PFSK-1 (cell line): ENCODE data around the gene EMC8.

Experiments
- FOXP2 ChIP-seq: optimal IDR thresholded peaks from 2 replicates; pipeline ENCODE3; 2011; ENCODE audit warnings: borderline replicate concordance, control low read depth, inconsistent platforms; ENCODE audit not compliant: insufficient read depth; ENCODE audit errors: extremely low read length, extremely low read depth
- POLR2AphosphoS5 ChIP-seq: IDR thresholded peaks from 2 replicates; pipeline ENCODE4 v1.6.1; 2012; ENCODE audit warnings: low read depth, mild to moderate bottlenecking, control low read depth, low read length, moderate library complexity
- REST ChIP-seq, 2 experiments: IDR thresholded peaks; 2 replicates each; pipeline versions ENCODE4 v1.6.1 to v1.8.0; 2011 to 2012; ENCODE audit warnings: low read depth in 2 of 2, low read length in 2 of 2, control low read depth in 1 of 2, inconsistent platforms in 1 of 2, mild to moderate bottlenecking in 1 of 2, moderate library complexity in 1 of 2; ENCODE audit not compliant: insufficient read depth in 1 of 2
- SIN3A ChIP-seq: IDR thresholded peaks from 2 replicates; pipeline ENCODE4 v1.6.1; 2012; ENCODE audit warnings: mild to moderate bottlenecking, low read length, moderate library complexity, borderline replicate concordance; ENCODE audit not compliant: insufficient read depth
- TAF1 ChIP-seq: IDR thresholded peaks from 2 replicates; pipeline ENCODE4 v1.6.1; 2012; ENCODE audit warnings: low read length, control low read depth, borderline replicate concordance; ENCODE audit not compliant: insufficient read depth

The EMC8 gene

GRCh38 chr16:85829171-85829719 is 29.9 kb upstream of the EMC8 start:
- TF ChIP-seq TAF1 (no peak), REST (IDR thresholded peaks at IDR 0.05; ENCODE audit: insufficient read depth in 1 of 2, low read depth in 2 of 2, low read length in 2 of 2) (no peak), POLR2AphosphoS5 (no peak), SIN3A (no peak), FOXP2 (no peak)

- TF ChIP-seq TAF1 (no peak), POLR2AphosphoS5 (no peak), SIN3A (no peak), REST (IDR thresholded peaks at IDR 0.05; ENCODE audit: insufficient read depth in 1 of 2, low read depth in 2 of 2, low read length in 2 of 2) (no peak), FOXP2 (no peak)
Observed at GRCh38 chr16:85828166-85828565, 28.8 kb upstream of the EMC8 start.

- no peak for TF ChIP-seq SIN3A
- no peak for TF ChIP-seq FOXP2
- TF ChIP-seq POLR2AphosphoS5, result no peak
- no peak for TF ChIP-seq TAF1
- no peak for TF ChIP-seq REST (IDR thresholded peaks at IDR 0.05; ENCODE audit: insufficient read depth in 1 of 2, low read depth in 2 of 2, low read length in 2 of 2)
Observed at GRCh38 chr16:85826686-85827247, 27.4 kb upstream of the EMC8 start.

- TF ChIP-seq POLR2AphosphoS5 (no peak), REST (IDR thresholded peaks at IDR 0.05; ENCODE audit: insufficient read depth in 1 of 2, low read depth in 2 of 2, low read length in 2 of 2) (no peak), SIN3A (no peak), FOXP2 (no peak), TAF1 (no peak)
Observed at GRCh38 chr16:85825326-85825725, 26.0 kb upstream of the EMC8 start.
